ENCODE results near the gene ANKFY1. TPM values are rescaled to one million over a fixed set of nuclear protein-coding genes. Genes with fewer than 3 reads are reported as not detected.
A peak's percentile ranks its signal among the peaks of the same experiment; 100 is the strongest.
"Not testable (repeated sequence)": the region's sequence is repeated elsewhere in the genome, so short reads cannot be mapped to it uniquely, and the experiment has no call there.

The ANKFY1 gene
- total RNA-seq, 1 donor from 2014 or later = 72.6 TPM

- H3K36me3 Mint-ChIP-seq = no peaks in the 10 kb centered on the region
- H3K27ac Mint-ChIP-seq = peak overlapping the region; percentile 100
- H3K4me1 Mint-ChIP-seq (ENCODE audit: unreplicated experiment) = peaks cover 30% of the 10 kb centered on the region
- TF ChIP-seq CTCF (conservative IDR thresholded peaks at IDR 0.05) = no peak
- no peak for DNase-seq (ENCODE audit: extremely low spot score, unreplicated experiment)
- peak overlapping the region; percentile 100 for H3K4me3 Mint-ChIP-seq
- no peaks in the 10 kb centered on the region for H3K9me3 Mint-ChIP-seq
- H3K27me3 Mint-ChIP-seq = no peaks in the 10 kb centered on the region
These were observed 119.4 kb downstream of the ANKFY1 start for GRCh38 chr17:4144422-4144747.

- peak; percentile 34 for TF ChIP-seq CTCF (conservative IDR thresholded peaks at IDR 0.05)
- H3K9me3 Mint-ChIP-seq = no peaks in the 10 kb centered on the region
- H3K36me3 Mint-ChIP-seq = no peaks in the 10 kb centered on the region
- peaks cover 31% of the 10 kb centered on the region for H3K4me1 Mint-ChIP-seq (ENCODE audit: unreplicated experiment)
- H3K27ac Mint-ChIP-seq = peak overlapping the region; percentile 100
- DNase-seq (ENCODE audit: extremely low spot score, unreplicated experiment) = peak; percentile 88
- peak overlapping the region; percentile 100 for H3K4me3 Mint-ChIP-seq
- no peaks in the 10 kb centered on the region for H3K27me3 Mint-ChIP-seq
These were observed 120.0 kb downstream of the ANKFY1 start for GRCh38 chr17:4143563-4144421.

- Mint-ChIP-seq H3K36me3 (no peaks in the 10 kb centered on the region), H3K4me1 (ENCODE audit: unreplicated experiment) (peaks cover 35% of the 10 kb centered on the region), H3K4me3 (peak overlapping the region; percentile 100), H3K27ac (peak overlapping the region; percentile 90), H3K27me3 (no peaks in the 10 kb centered on the region), H3K9me3 (no peaks in the 10 kb centered on the region)
- no peak for DNase-seq (ENCODE audit: extremely low spot score, unreplicated experiment)
- TF ChIP-seq CTCF (conservative IDR thresholded peaks at IDR 0.05) = no peak
These were observed 121.5 kb downstream of the ANKFY1 start for GRCh38 chr17:4142107-4142900.

- Mint-ChIP-seq H3K36me3 (no peaks in the 10 kb centered on the region), H3K4me1 (ENCODE audit: unreplicated experiment) (peaks cover 35% of the 10 kb centered on the region), H3K27me3 (no peaks in the 10 kb centered on the region), H3K4me3 (peak overlapping the region; percentile 12), H3K27ac (peak overlapping the region; percentile 76), H3K9me3 (no peaks in the 10 kb centered on the region)
- DNase-seq (ENCODE audit: extremely low spot score, unreplicated experiment) = no peak
- no peak for TF ChIP-seq CTCF (conservative IDR thresholded peaks at IDR 0.05)
These were observed 123.7 kb downstream of the ANKFY1 start for GRCh38 chr17:4140125-4140524.

GRCh38 chr17:4138906-4139526, 124.8 kb downstream of the ANKFY1 start:
- H3K4me1 Mint-ChIP-seq (ENCODE audit: unreplicated experiment) = peaks cover 37% of the 10 kb centered on the region
- DNase-seq (ENCODE audit: extremely low spot score, unreplicated experiment); H3K9me3 Mint-ChIP-seq; H3K27me3 Mint-ChIP-seq; H3K36me3 Mint-ChIP-seq: not testable (repeated sequence)
- H3K27ac Mint-ChIP-seq = peak overlapping the region; percentile 76
- peak overlapping the region; percentile 12 for H3K4me3 Mint-ChIP-seq
